Trophoblast cell (in vitro differentiated cells and primary cell): ENCODE measurements around the gene CHAF1A.

ENCODE experiments used
- DNase-seq, 2 donors: peaks; one replicate each; pipeline ENCODE4 v3.0.0-alpha.2; 2016
- H2AFZ ChIP-seq: 2 replicates; pipeline ENCODE4 v1.6.1; 2013; ENCODE audit warnings: low read length, moderate library complexity, mild to moderate bottlenecking; ENCODE audit not compliant: insufficient read depth, poor library complexity
- H2AK5ac ChIP-seq: 2 replicates; pipeline ENCODE4 v1.6.1; 2013; ENCODE audit warnings: mild to moderate bottlenecking, low read length
- H2BK120ac ChIP-seq: 2 replicates; pipeline ENCODE4 v1.6.1; 2013; ENCODE audit warnings: low read length, mild to moderate bottlenecking, moderate library complexity; ENCODE audit not compliant: insufficient read depth, poor library complexity
- H2BK12ac ChIP-seq: 2 replicates; pipeline ENCODE4 v1.6.1; 2013; ENCODE audit warnings: mild to moderate bottlenecking, low read length, moderate library complexity
- H2BK5ac ChIP-seq: 2 replicates; pipeline ENCODE4 v1.6.1; 2013; ENCODE audit warnings: low read length, low read depth, moderate library complexity, mild to moderate bottlenecking; ENCODE audit not compliant: poor library complexity
- H3K14ac ChIP-seq: 2 replicates; pipeline ENCODE4 v1.6.1; 2013; ENCODE audit warnings: mild to moderate bottlenecking, low read length
- H3K18ac ChIP-seq: 2 replicates; pipeline ENCODE4 v1.6.1; 2013; ENCODE audit warnings: mild to moderate bottlenecking, low read length
- H3K23ac ChIP-seq: 2 replicates; pipeline ENCODE4 v1.6.1; 2013; ENCODE audit warnings: low read length
- H3K27ac ChIP-seq: 2 replicates; pipeline ENCODE4 v1.5.1; 2013; ENCODE audit warnings: low read depth, mild to moderate bottlenecking, inconsistent platforms, low read length, moderate library complexity
- H3K27me3 ChIP-seq: 2 replicates; pipeline ENCODE4 v1.6.1; 2013; ENCODE audit warnings: inconsistent platforms, mild to moderate bottlenecking, low read length, moderate library complexity; ENCODE audit not compliant: insufficient read depth
- H3K36me3 ChIP-seq, 2 experiments: 1 replicate in 1 of 2; 2 replicates in 1 of 2; pipeline ENCODE4 v1.6.1; 2013; ENCODE audit warnings: low read length in 2 of 2, mild to moderate bottlenecking in 2 of 2, moderate library complexity in 1 of 2; ENCODE audit not compliant: insufficient read depth in 2 of 2, control insufficient read depth in 1 of 2
- H3K4ac ChIP-seq: 2 replicates; pipeline ENCODE4 v1.6.1; 2013; ENCODE audit warnings: low read depth, mild to moderate bottlenecking, low read length, moderate library complexity
- H3K4me1 ChIP-seq, 2 experiments: 1 replicate in 1 of 2; 2 replicates in 1 of 2; pipeline ENCODE4 v1.6.1; 2013; ENCODE audit warnings: low read length in 2 of 2, mild to moderate bottlenecking in 2 of 2, moderate library complexity in 1 of 2; ENCODE audit not compliant: insufficient read depth in 2 of 2, control insufficient read depth in 1 of 2
- H3K4me2 ChIP-seq: 2 replicates; pipeline ENCODE4 v1.6.1; 2013; ENCODE audit warnings: inconsistent platforms, mild to moderate bottlenecking, low read length, moderate library complexity
- H3K4me3 ChIP-seq: 2 replicates; pipeline ENCODE4 v1.5.1; 2013; ENCODE audit warnings: mild to moderate bottlenecking, low read depth, low read length, inconsistent platforms
- H3K79me1 ChIP-seq: one replicate; pipeline ENCODE4 v1.6.1; 2013; ENCODE audit warnings: low read length
- H3K79me2 ChIP-seq: 2 replicates; pipeline ENCODE4 v1.6.1; 2013; ENCODE audit warnings: low read length, mild to moderate bottlenecking; ENCODE audit not compliant: control insufficient read depth, insufficient read depth, poor library complexity
- H3K9ac ChIP-seq: 2 replicates; pipeline ENCODE4 v1.6.1; 2013; ENCODE audit warnings: mild to moderate bottlenecking, low read length
- H3K9me3 ChIP-seq: 2 replicates; pipeline ENCODE4 v1.6.1; 2013; ENCODE audit warnings: low read depth, mild to moderate bottlenecking, control low read depth, inconsistent platforms, low read length; ENCODE audit not compliant: insufficient read depth
- H4K12ac ChIP-seq: 2 replicates; pipeline ENCODE4 v1.6.1; 2013; ENCODE audit warnings: low read depth, mild to moderate bottlenecking, low read length, moderate library complexity
- H4K8ac ChIP-seq: 2 replicates; pipeline ENCODE4 v1.6.1; 2013; ENCODE audit warnings: low read depth, mild to moderate bottlenecking, low read length, moderate library complexity
- H4K91ac ChIP-seq: one replicate; pipeline ENCODE4 v1.6.1; 2013; ENCODE audit warnings: low read depth, mild to moderate bottlenecking, low read length, moderate library complexity
- WGBS: extraction: QIAGEN DNeasy Blood & Tissue Kit; methylation state at CpG from one replicate; pipeline ENCODE4 v1.1.7; 2013; ENCODE audit warnings: missing lambda C conversion rate; ENCODE audit not compliant: insufficient read length, insufficient coverage; ENCODE audit errors: extremely low coverage; 5-methylcytosine and 5-hydroxymethylcytosine counted together

Gene CHAF1A

GRCh38 chr19:4366666-4367335, 35.6 kb upstream of the CHAF1A start:
- Histone ChIP-seq H3K79me1 (no peaks in the 10 kb centered on the region), H3K27ac (no peak overlapping the region), H2AFZ (no peak overlapping the region), H3K4me1 (peaks cover 0 to 3% of the 10 kb centered on the region in 2 experiments), H2AK5ac (no peak overlapping the region), H3K27me3 (no peaks in the 10 kb centered on the region), H2BK120ac (no peak overlapping the region), H4K8ac (no peak overlapping the region), H3K9me3 (peaks cover 2% of the 10 kb centered on the region), H3K18ac (no peak overlapping the region), H3K4me2 (no peak overlapping the region), H3K14ac (no peak overlapping the region), H3K9ac (no peak overlapping the region), H4K91ac (no peak overlapping the region), H3K4ac (no peak overlapping the region), H3K79me2 (peaks cover 5% of the 10 kb centered on the region), H3K36me3 (peaks cover 70 to 73% of the 10 kb centered on the region in 2 experiments), H3K4me3 (no peak overlapping the region), H3K23ac (no peak overlapping the region), H2BK5ac (no peak overlapping the region), H2BK12ac (no peak overlapping the region), H4K12ac (no peak overlapping the region)
- DNase-seq, result no peak
- WGBS, result no CpG with 5 or more reads among the region's 16 CpGs

- Histone ChIP-seq H3K9ac (no peak overlapping the region), H3K4me2 (no peak overlapping the region), H2BK5ac (no peak overlapping the region), H4K12ac (no peak overlapping the region), H4K91ac (no peak overlapping the region), H3K27ac (no peak overlapping the region), H2BK120ac (no peak overlapping the region), H3K4me1 (peaks cover 2 to 4% of the 10 kb centered on the region in 2 experiments), H3K4ac (no peak overlapping the region), H3K36me3 (peaks cover 69 to 71% of the 10 kb centered on the region in 2 experiments), H3K9me3 (peaks cover 2% of the 10 kb centered on the region), H3K18ac (no peak overlapping the region), H3K27me3 (no peaks in the 10 kb centered on the region), H4K8ac (no peak overlapping the region), H3K79me1 (no peaks in the 10 kb centered on the region), H2AFZ (no peak overlapping the region), H3K23ac (no peak overlapping the region), H3K4me3 (no peak overlapping the region), H2AK5ac (no peak overlapping the region), H2BK12ac (no peak overlapping the region), H3K14ac (no peak overlapping the region), H3K79me2 (peaks cover 8% of the 10 kb centered on the region)
- no CpG with 5 or more reads among the region's 10 CpGs for WGBS
- no peak for DNase-seq
Observed at GRCh38 chr19:4367336-4367723, 35.1 kb upstream of the CHAF1A start.

- Histone ChIP-seq H3K14ac (no peak overlapping the region), H3K4me1 (peaks cover 6 to 8% of the 10 kb centered on the region in 2 experiments), H2AK5ac (no peak overlapping the region), H2AFZ (no peak overlapping the region), H3K9me3 (peaks cover 2% of the 10 kb centered on the region), H3K36me3 (peaks cover 64 to 68% of the 10 kb centered on the region in 2 experiments), H3K23ac (no peak overlapping the region), H3K79me1 (no peaks in the 10 kb centered on the region), H4K8ac (no peak overlapping the region), H2BK12ac (no peak overlapping the region), H4K91ac (no peak overlapping the region), H3K4ac (no peak overlapping the region), H2BK5ac (no peak overlapping the region), H3K27ac (no peak overlapping the region), H3K4me2 (no peak overlapping the region), H4K12ac (no peak overlapping the region), H3K18ac (no peak overlapping the region), H3K9ac (no peak overlapping the region), H3K27me3 (no peaks in the 10 kb centered on the region), H3K79me2 (peaks cover 9% of the 10 kb centered on the region), H3K4me3 (no peak overlapping the region), H2BK120ac (no peak overlapping the region)
- DNase-seq, result no peak
- WGBS, result no CpG with 5 or more reads among the region's 13 CpGs
Observed at GRCh38 chr19:4367781-4368127, 34.7 kb upstream of the CHAF1A start.

GRCh38 chr19:4368128-4368820, 34.2 kb upstream of the CHAF1A start:
- no peak overlapping the region for H3K4me3 ChIP-seq
- H3K4me2 ChIP-seq, result no peak overlapping the region
- WGBS, result no CpG with 5 or more reads among the region's 19 CpGs
- no peak overlapping the region for H2AK5ac ChIP-seq
- H3K4me1 ChIP-seq, result peaks cover 11 to 13% of the 10 kb centered on the region in 2 experiments
- no peak for DNase-seq
- H2BK12ac ChIP-seq, result no peak overlapping the region
- H3K27ac ChIP-seq, result no peak overlapping the region
- H3K36me3 ChIP-seq, result peaks cover 59 to 63% of the 10 kb centered on the region in 2 experiments
- no peaks in the 10 kb centered on the region for H3K27me3 ChIP-seq
- no peak overlapping the region for H3K4ac ChIP-seq
- H2BK5ac ChIP-seq, result no peak overlapping the region
- no peak overlapping the region for H3K18ac ChIP-seq
- H4K8ac ChIP-seq, result no peak overlapping the region
- H3K23ac ChIP-seq, result no peak overlapping the region
- H3K9ac ChIP-seq, result no peak overlapping the region
- H4K12ac ChIP-seq, result no peak overlapping the region
- peaks cover 2% of the 10 kb centered on the region for H3K9me3 ChIP-seq
- H3K14ac ChIP-seq, result no peak overlapping the region
- H2AFZ ChIP-seq, result no peak overlapping the region
- H3K79me1 ChIP-seq, result peaks cover 3% of the 10 kb centered on the region
- no peak overlapping the region for H4K91ac ChIP-seq
- peaks cover 12% of the 10 kb centered on the region for H3K79me2 ChIP-seq
- H2BK120ac ChIP-seq, result no peak overlapping the region
